Prostate gland (tissue), 2 donors: ENCODE data around the gene KLHL24.
A peak's percentile ranks its signal among the peaks of the same experiment; 100 is the strongest.

Experiments
- CTCF ChIP-seq, 4 experiments: fragments of 200-600 bp in 2 of 4; fragments of 450-650 bp in 2 of 4; sonication (generic) in 2 of 4; IDR thresholded peaks; 1 replicate in 3 of 4; 2 replicates in 1 of 4; pipeline ENCODE4 v1.5.1; 2016 to 2019; ENCODE audit warnings: antibody characterized with exemption in 4 of 4, mild to moderate bottlenecking in 2 of 4, moderate library complexity in 2 of 4
- POLR2AphosphoS5 ChIP-seq: sonication (generic); formaldehyde crosslinking; IDR thresholded peaks from one replicate; pipeline ENCODE4 v1.6.1; 2017; ENCODE audit warnings: antibody characterized with exemption

- TF ChIP-seq CTCF (IDR thresholded peaks at IDR 0.05) (peak in 2 of 4 experiments; percentile 16 to 19), POLR2AphosphoS5 (peak; percentile 99)
These were observed at the start of gene KLHL24 for GRCh38 chr3:183635431-183636220.
